HG03108 (cell line): ENCODE measurements around the gene TNFAIP8L1.

Source experiments
- ATAC-seq: cut with Tn5 transposase; IDR thresholded peaks from one replicate; pipeline ENCODE4 v1.9.1; 2021; ENCODE audit warnings: moderate library complexity; ENCODE audit not compliant: unreplicated experiment

Gene TNFAIP8L1

DNA sequence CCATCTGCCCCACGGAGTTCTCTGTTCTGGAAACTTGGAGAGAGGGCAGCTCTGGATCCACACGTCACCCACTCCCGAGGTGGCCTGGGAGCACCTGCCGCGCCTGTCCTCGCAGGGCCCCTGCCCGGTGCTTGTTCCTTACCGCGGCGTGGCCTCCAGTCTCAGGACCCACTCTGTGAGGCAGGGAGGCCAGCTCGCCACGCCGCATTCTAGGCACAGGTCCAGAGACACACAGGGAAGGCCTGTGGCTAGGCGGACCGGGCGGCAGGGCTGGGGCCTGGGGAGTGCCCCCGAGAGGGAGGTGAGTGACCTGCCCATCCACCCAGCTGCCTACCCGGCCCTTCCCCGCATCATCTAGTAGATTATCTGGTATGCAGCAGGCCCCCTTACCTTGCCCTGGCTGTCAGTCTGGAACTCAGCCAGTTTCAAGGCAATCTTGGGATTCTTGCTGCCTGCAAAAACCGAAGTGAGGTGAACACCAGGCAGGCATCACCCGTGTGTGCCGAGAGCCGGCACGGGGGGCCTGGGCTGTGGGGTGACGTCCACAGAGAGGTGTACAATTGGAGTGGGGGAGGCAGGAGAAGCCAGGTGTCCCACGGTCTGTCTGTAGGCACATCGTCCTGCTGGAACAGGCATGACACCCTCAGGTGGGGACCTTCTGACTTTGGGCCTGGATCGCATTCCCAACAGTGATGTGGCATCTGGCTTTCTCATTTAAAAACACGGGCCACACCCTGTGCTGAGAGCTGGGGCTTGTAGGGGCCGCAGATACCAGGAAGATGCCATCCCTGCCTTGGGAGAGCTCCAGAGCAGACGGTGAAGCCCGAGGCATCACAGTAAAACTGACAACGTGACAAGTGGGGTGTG, 60.7 kb downstream of the TNFAIP8L1 start:
- ATAC-seq: no peak

DNA sequence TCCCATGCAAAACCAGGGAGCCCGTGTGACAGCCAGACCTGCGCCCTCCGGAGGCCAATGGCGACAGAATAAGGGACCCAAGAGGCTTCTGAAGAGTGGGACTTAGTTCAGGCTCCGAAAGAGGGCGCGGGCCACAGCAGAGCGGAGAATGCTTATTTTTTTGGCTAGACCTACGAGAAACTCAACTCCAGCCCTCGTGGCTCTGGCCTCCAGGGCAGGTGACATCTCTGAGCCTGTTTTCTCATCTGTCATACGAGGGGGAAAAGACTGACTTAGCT, 61.3 kb downstream of the TNFAIP8L1 start:
- ATAC-seq: no peak

DNA sequence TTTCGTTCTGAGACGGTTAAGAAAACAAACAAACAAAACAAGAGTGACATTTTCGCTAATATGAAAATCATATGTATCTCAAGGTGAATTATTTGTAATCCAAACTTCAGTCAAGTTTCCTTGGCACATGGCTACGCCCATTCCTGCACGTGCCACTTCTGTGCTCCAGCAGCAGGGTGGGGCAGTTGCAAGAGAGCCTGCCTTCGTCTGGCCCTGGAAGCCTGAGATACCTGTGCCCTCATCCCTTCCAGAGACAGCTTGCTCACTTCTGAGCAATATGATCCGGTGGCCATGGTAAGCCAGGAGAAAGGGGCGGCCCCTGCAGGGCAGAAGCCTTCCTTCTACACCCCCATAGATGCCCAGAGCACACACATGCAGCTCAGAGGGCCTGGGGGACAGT, 62.2 kb downstream of the TNFAIP8L1 start:
- no peak for ATAC-seq

DNA sequence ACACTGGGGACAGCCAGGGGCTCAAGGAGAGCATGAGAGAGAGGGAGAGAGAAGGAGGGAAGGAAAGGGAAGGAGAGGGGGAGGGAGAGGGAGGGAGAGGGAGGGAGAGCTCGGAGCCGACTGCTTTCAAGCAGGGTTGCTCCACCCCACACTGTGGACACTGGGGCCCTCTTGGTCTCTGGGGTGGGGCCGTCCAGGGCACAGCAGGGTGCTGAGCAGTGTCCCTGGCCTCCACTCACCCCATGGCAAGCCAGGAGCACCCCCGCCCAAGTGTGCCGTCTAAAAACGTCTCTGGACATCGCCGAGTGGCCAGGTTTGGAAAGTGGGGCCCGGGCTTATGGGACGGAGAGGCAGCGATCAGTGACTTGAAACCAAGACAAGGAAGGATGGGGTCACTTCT, 63.4 kb downstream of the TNFAIP8L1 start:
- ATAC-seq: no peak

DNA sequence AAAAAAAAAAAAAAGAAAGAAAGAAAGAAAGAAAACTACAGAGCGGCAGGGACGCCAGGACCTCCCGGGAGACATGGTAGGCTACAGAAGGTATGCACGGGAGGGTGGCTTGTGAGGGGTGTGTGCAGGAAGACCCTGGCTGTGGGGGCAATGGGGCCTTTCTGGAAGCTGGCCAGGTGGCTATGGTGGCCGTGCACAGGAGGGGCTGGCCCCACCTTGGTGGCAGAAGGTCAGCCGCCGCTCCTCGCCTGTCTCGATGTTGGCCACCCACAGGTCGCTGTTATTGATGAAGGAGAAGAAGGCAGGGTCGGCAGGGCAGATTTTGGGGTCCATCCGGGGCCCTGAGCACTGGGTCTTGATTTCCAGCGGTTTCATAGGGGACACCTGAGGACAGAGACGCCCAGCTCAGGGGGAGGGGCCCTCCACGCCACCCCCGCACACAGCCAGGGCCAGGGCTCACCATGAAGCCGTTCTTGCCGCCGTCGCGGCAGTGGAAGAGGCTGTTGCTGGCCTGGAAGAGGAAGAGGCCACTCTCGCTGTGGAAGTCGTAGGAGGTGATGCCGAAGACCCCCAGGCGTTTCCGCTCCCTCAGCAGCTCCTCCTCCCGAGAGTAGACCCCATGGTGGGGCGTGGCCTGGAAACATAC, 64.5 kb downstream of the TNFAIP8L1 start:
- ATAC-seq: no peak

DNA sequence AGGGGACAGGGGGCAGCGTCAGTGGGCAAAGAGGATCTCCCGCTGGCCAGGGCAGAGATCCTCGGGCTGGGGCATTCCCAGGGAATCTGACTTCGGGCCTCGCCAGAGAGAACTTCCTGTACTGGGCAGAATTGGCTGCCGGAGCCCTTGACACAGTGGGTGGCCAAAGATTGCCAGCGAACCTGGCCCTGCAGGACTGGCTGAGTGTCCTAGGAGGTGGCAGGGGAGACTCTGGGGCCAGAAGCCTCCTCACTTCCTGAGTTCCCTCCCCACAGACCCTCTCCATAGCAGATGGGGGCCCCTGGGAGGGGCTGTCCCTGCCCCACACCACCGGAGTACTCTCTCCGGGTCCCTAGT, 65.0 kb downstream of the TNFAIP8L1 start:
- ATAC-seq: no peak
